K562 (cell line): Measurements from ENCODE around the gene PIP5K1B. TPM values are rescaled to one million over a fixed set of nuclear protein-coding genes. Genes with fewer than 3 reads are reported as not detected.

Experiments used
- ATAC-seq: fragments of 200-7000 bp; cut with Tn5 transposase; 3 replicates; pipeline ENCODE4 v1.9.1; 2020; ENCODE audit warnings: moderate library complexity
- BruUV-seq: library from RNA; stranded (reverse); fragments of 400-500 nt; replicated peaks from 2 replicates; lab custom pipeline; 2021; lab: Mats Ljungman, UMichigan
- CTCF ChIA-PET: fragments of 300-600 bp; formaldehyde crosslinking; extraction: SDS; loops from one replicate; lab custom pipeline; 2021; ENCODE audit warnings: low intra/inter-chr PET ratio; lab: Yijun Ruan, JAX
- POLR2A ChIA-PET: fragments of 300-600, 350-650 bp; sonication (Branson Sonifier 250); formaldehyde crosslinking; extraction: SDS; loops from one replicate; lab custom pipeline; 2021; ENCODE audit warnings: antibody characterized with exemption, inconsistent platforms; lab: Yijun Ruan, JAX
- DNase-seq, 4 experiments: peaks; one replicate each; pipeline versions ENCODE4 v3.0.0 to v3.0.0-alpha.2; 2011 to 2018; ENCODE audit warnings: low spot score in 3 of 4, mixed read lengths in 3 of 4; ENCODE audit errors: extremely low read depth in 1 of 4
- FAIRE-seq: peaks from 2 replicates; lab custom pipeline; 2011; peaks lifted over from hg19 to GRCh38; lab: Jason Lieb, UNC
- H2AFZ ChIP-seq: 2 replicates; pipeline ENCODE4 v1.6.0; 2011; ENCODE audit warnings: low read depth, low read length, control low read depth, inconsistent platforms
- H3K27ac ChIP-seq: fragments of 200-600 bp; 3 replicates; pipeline ENCODE4 v1.8.0; 2011; ENCODE audit warnings: low read depth, mild to moderate bottlenecking, control low read depth, inconsistent platforms, low read length, moderate library complexity, mixed read lengths; ENCODE audit errors: extremely low read depth
- H3K27me3 ChIP-seq, 2 experiments: fragments of 300-600 bp in 1 of 2; 2 replicates in 1 of 2; 3 replicates in 1 of 2; pipeline versions ENCODE4 v1.6.0 to v1.8.0; 2011; ENCODE audit warnings: inconsistent platforms in 2 of 2, low read length in 2 of 2, mild to moderate bottlenecking in 1 of 2, mixed read lengths in 1 of 2, moderate library complexity in 1 of 2; ENCODE audit not compliant: control insufficient read depth in 2 of 2, insufficient read depth in 2 of 2
- H3K36me3 ChIP-seq: fragments of 300-600 bp; 3 replicates; pipeline ENCODE4 v1.8.0; 2011; ENCODE audit warnings: mild to moderate bottlenecking, low read length, inconsistent platforms; ENCODE audit not compliant: control insufficient read depth, insufficient read depth
- H3K4me1 ChIP-seq, 2 experiments: fragments of 200-600 bp in 1 of 2; replicated peaks in 1 of 2; 2 replicates in 1 of 2; 3 replicates in 1 of 2; pipeline versions ENCODE4 v1.5.1 to v1.8.0; 2011; ENCODE audit warnings: inconsistent platforms in 2 of 2, low read length in 2 of 2, mild to moderate bottlenecking in 1 of 2, mixed read lengths in 1 of 2, moderate library complexity in 1 of 2; ENCODE audit not compliant: control insufficient read depth in 2 of 2, insufficient read depth in 2 of 2
- H3K4me2 ChIP-seq: 2 replicates; pipeline ENCODE4 v1.6.1; 2011; ENCODE audit warnings: low read length, control low read depth, inconsistent platforms, mixed read lengths; ENCODE audit not compliant: insufficient read depth
- H3K4me3 ChIP-seq: fragments of 200-600 bp; sonication (generic), shearing (Covaris generic); 2 replicates; pipeline ENCODE4 v1.5.1; 2016; ENCODE audit warnings: control low read depth, inconsistent platforms
- H3K79me2 ChIP-seq: fragments of 200-600 bp; 3 replicates; pipeline ENCODE4 v1.8.0; 2011; ENCODE audit warnings: low read length, inconsistent platforms; ENCODE audit not compliant: control insufficient read depth, insufficient read depth
- H3K9ac ChIP-seq, 2 experiments: 2 replicates each; pipeline versions ENCODE4 v1.6.0 to v1.6.1; 2011; ENCODE audit warnings: low read depth in 2 of 2, low read length in 2 of 2, control low read depth in 1 of 2, inconsistent platforms in 1 of 2, mild to moderate bottlenecking in 1 of 2, mixed read lengths in 1 of 2; ENCODE audit not compliant: insufficient read depth in 1 of 2
- H3K9me1 ChIP-seq: one replicate; pipeline ENCODE4 v1.6.0; 2011; ENCODE audit warnings: inconsistent platforms, mild to moderate bottlenecking, low read length, moderate library complexity; ENCODE audit not compliant: control insufficient read depth, insufficient read depth
- H3K9me3 ChIP-seq: replicated peaks from 2 replicates; pipeline ENCODE4 v1.5.1; 2011; ENCODE audit warnings: low read depth, low read length, inconsistent platforms; ENCODE audit not compliant: control insufficient read depth, insufficient read depth
- H4K20me1 ChIP-seq: replicated peaks from 2 replicates; pipeline ENCODE4 v1.6.1; 2011; ENCODE audit warnings: low read length, inconsistent platforms, mixed read lengths; ENCODE audit not compliant: control insufficient read depth, insufficient read depth
- ATF7 ChIP-seq: fragments of 450-650 bp; IDR thresholded peaks from 2 replicates; pipeline ENCODE4 v1.7.1; 2014; ENCODE audit warnings: mild to moderate bottlenecking, moderate library complexity
- BMI1 ChIP-seq: fragments of 150-350 bp; IDR thresholded peaks from 2 replicates; pipeline ENCODE4 v1.6.1; 2014; ENCODE audit warnings: low read length
- CAMTA2 ChIP-seq: fragments of 250-450 bp; sonication (Bioruptor Pico); conservative IDR thresholded peaks from 2 replicates; pipeline ENCODE4 v1.5.1; 2022
- CBFA2T3 ChIP-seq: fragments of 450-650 bp; IDR thresholded peaks from 2 replicates; pipeline ENCODE4 v1.6.1; 2017
- CXXC5 ChIP-seq: fragments of 250-450 bp; sonication (Bioruptor Pico); IDR thresholded peaks from 2 replicates; pipeline ENCODE4 v1.8.0; 2022; ENCODE audit warnings: inconsistent platforms, mild to moderate bottlenecking, moderate library complexity
- EHMT2 ChIP-seq: fragments of 450-650 bp; IDR thresholded peaks from 2 replicates; pipeline ENCODE4 v1.6.1; 2018; ENCODE audit warnings: antibody characterized with exemption
- EP300 ChIP-seq: IDR thresholded peaks from 2 replicates; pipeline ENCODE4 v1.6.1; 2012; ENCODE audit warnings: low read length, improper control_type of control experiment
- ESRRA ChIP-seq: fragments of 450-650 bp; IDR thresholded peaks from 2 replicates; pipeline ENCODE4 v1.6.1; 2014; ENCODE audit warnings: low read depth, mild to moderate bottlenecking, moderate library complexity, borderline replicate concordance
- HDGF ChIP-seq: fragments of 450-650 bp; IDR thresholded peaks from 2 replicates; pipeline ENCODE4 v1.6.1; 2016
- NFRKB ChIP-seq: fragments of 450-650 bp; IDR thresholded peaks from 2 replicates; pipeline ENCODE4 v1.6.1; 2016; ENCODE audit warnings: low read depth
- SMARCA4 ChIP-seq: fragments of 450-650 bp; IDR thresholded peaks from 2 replicates; pipeline ENCODE4 v1.6.1; 2016
- SOX6 ChIP-seq: fragments of 450-650 bp; IDR thresholded peaks from 2 replicates; pipeline ENCODE4 v1.6.1; 2014; ENCODE audit warnings: mild to moderate bottlenecking
- TCF3 ChIP-seq: sonication (generic); formaldehyde crosslinking; IDR thresholded peaks from 2 replicates; pipeline ENCODE4 v1.4.0; 2020; ENCODE audit warnings: mild to moderate bottlenecking, missing genetic modification reagents
- TEAD4 ChIP-seq, 2 experiments: sonication (generic) in 1 of 2; formaldehyde crosslinking in 1 of 2; IDR thresholded peaks; 2 replicates each; pipeline versions ENCODE4 v1.6.1 to v1.8.0; 2012 to 2022; ENCODE audit warnings: borderline replicate concordance in 1 of 2, inconsistent platforms in 1 of 2, low read length in 1 of 2, mild to moderate bottlenecking in 1 of 2, missing genetic modification reagents in 1 of 2
- ZFP30 ChIP-seq: fragments of 250-450 bp; sonication (Bioruptor Pico); IDR thresholded peaks from 2 replicates; pipeline ENCODE4 v1.8.0; 2022; ENCODE audit warnings: moderate library complexity, mild to moderate bottlenecking, inconsistent platforms, borderline replicate concordance
- ZKSCAN8 ChIP-seq: fragments of 200-800 bp; sonication (Bioruptor generic); IDR thresholded peaks from 2 replicates; pipeline ENCODE4 v1.6.1; 2016; ENCODE audit warnings: missing genetic modification characterization, missing compliant biosample characterization
- ZNF121 ChIP-seq: sonication (generic); formaldehyde crosslinking; conservative IDR thresholded peaks from 2 replicates; pipeline ENCODE4 v1.8.0; 2022; ENCODE audit warnings: missing genetic modification reagents
- ZNF408 ChIP-seq: fragments of 250-450 bp; sonication (Bioruptor Pico); IDR thresholded peaks from 2 replicates; pipeline ENCODE4 v1.4.0; 2020; ENCODE audit warnings: low read depth, mild to moderate bottlenecking, moderate library complexity
- WGBS: fragments of 100-300 bp; shearing (Covaris generic); methylation state at CpG from one replicate; pipeline ENCODE4 v1.1.6; 2016; ENCODE audit warnings: low coverage, mixed read lengths; ENCODE audit not compliant: insufficient coverage; ENCODE audit errors: missing lambda C conversion rate; 5-methylcytosine and 5-hydroxymethylcytosine counted together
- in situ Hi-C: fragments of 300-500 bp; cut with MboI; formaldehyde crosslinking; loops from 4 replicates; pipeline ENCODE4 v1.15.0; 2018; ENCODE audit warnings: inconsistent platforms, mixed read lengths
- intact Hi-C: fragments of 100-400 bp; cut with micrococcal nuclease; formaldehyde crosslinking; loops from 2 replicates; pipeline ENCODE4 v1.14.2; 2022
- polyA plus RNA-seq, 8 experiments: library from polyadenylated mRNA; depleted of rRNA in 4 of 8; stranded (reverse) in 5 of 8; unstranded in 3 of 8; fragments of >200 nt; fragmentation: Nextera tagmentation in 2 of 8; fragmentation: Illumina TruSeq in 1 of 8; extraction: Ambion mirVana in 2 of 8; extraction: Trizol in 1 of 8; gene quantifications; 2 replicates each; pipeline versions ENCODE4 v1.2.1 to v1.2.3, GENCODE V29; 2011 to 2014; ENCODE audit warnings: inconsistent platforms in 1 of 8, missing spikeins in 1 of 8
- total RNA-seq, 7 experiments: library from RNA; depleted of rRNA in 6 of 7; stranded (reverse); fragments of >200 nt in 6 of 7; fragmentation: Illumina TruSeq in 2 of 7; extraction: Trizol in 2 of 7; gene quantifications; 2 replicates each; pipeline versions ENCODE4 v1.2.1 to v1.2.3, GENCODE V29; 2011 to 2021; ENCODE audit warnings: low replicate concordance in 1 of 7

The PIP5K1B gene
- total and polyA plus RNA-seq, 9 of the 15 experiments (the other 6 are each of a cell fraction or from before 2014, with no cell fraction given): 3.1 to 12.9 (median 7.4) TPM

DNA sequence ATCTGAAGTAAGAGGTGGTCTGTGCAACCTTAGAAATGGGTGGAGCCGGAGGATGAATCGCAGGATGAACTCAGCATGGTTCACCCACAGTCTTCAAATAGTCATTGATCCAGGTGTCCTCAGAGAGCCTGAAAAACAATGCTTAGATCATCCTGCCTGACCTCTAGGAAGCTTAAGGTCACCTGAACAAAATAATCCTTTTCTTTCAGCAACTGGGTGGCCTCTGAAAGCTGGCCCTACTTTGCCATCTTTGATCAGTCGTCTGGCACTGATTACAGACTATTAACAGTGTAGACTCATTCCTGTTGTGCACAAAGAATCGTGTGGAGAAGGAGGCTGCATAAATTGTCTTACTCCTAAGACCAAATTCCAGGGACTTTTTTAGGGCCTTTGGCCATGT is 50.7 kb downstream of the PIP5K1B start:
- 21% methylated on average over 4 of the region's 4 CpGs for WGBS
- no peaks in the 10 kb centered on the region for H3K27me3 ChIP-seq
- H3K4me3 ChIP-seq: no peak overlapping the region
- peak; percentile 51 for FAIRE-seq
- POLR2A ChIA-PET: interaction anchor here (1.1 kb wide), 1 partner anchor 12 kb away, joined by 3 read pairs; no protein-coding TSS in a partner anchor
- no peaks in the 10 kb centered on the region for H4K20me1 ChIP-seq
- CTCF ChIA-PET: no interaction called here
- peaks cover 0 to 35% of the 10 kb centered on the region in 2 experiments; a peak in 3 of 5 replicates for H3K4me1 ChIP-seq
- intact Hi-C loops: no loop called here
- no peaks in the 10 kb centered on the region for H3K36me3 ChIP-seq
- no peak overlapping the region for H3K9ac ChIP-seq
- peak in 2 of 4 experiments; percentile 26 to 27 for DNase-seq
- H3K9me1 ChIP-seq: no peaks in the 10 kb centered on the region
- H2AFZ ChIP-seq: peak overlapping the region; percentile 27; the same call in 1 of the 2 replicates
- H3K9me3 ChIP-seq: no peaks in the 10 kb centered on the region
- TF ChIP-seq SOX6 (peak; percentile 9; the same call in 1 of the 2 replicates), ZNF408 (CRISPR knock-in tag) (no peak), ESRRA (0 out of 2 replicates have a peak, but pooled peaks have one; percentile 14)
- H3K27ac ChIP-seq: peak overlapping the region; percentile 22; the same call in 2 of the 3 replicates
- in situ Hi-C loops: no loop called here
- peak overlapping the region; percentile 17; the same call in 1 of the 2 replicates for H3K4me2 ChIP-seq
- BruUV-seq: no TSS peak
- peak; percentile 26; the same call in 2 of the 3 replicates for ATAC-seq
- H3K79me2 ChIP-seq: peaks cover 52% of the 10 kb centered on the region

GRCh38 chr9:68759981-68760673 is 55.1 kb downstream of the PIP5K1B start:
- no peaks in the 10 kb centered on the region for H3K9me1 ChIP-seq
- peaks cover 0 to 19% of the 10 kb centered on the region in 2 experiments; a peak in 3 of 5 replicates for H3K4me1 ChIP-seq
- intact Hi-C loops: no loop called here
- no peaks in the 10 kb centered on the region for H4K20me1 ChIP-seq
- WGBS: 0% methylated on average over 2 of the region's 2 CpGs
- H3K27ac ChIP-seq: peak overlapping the region; percentile 77
- no peaks in the 10 kb centered on the region for H3K9me3 ChIP-seq
- BruUV-seq: no TSS peak
- peaks cover 32% of the 10 kb centered on the region for H3K79me2 ChIP-seq
- no peak overlapping the region for H3K4me3 ChIP-seq
- H3K27me3 ChIP-seq: no peaks in the 10 kb centered on the region
- no peaks in the 10 kb centered on the region for H3K36me3 ChIP-seq
- FAIRE-seq (peak; percentile 81), DNase-seq (peak in 2 of 4 experiments; percentile 39 to 64), ATAC-seq (peak; percentile 89)
- POLR2A ChIA-PET: interaction anchor here (0.9 to 1.9 kb wide), 7 partner anchors 9 to 56 kb away, joined by 3 to 8 read pairs (median 4); a partner anchor contains a TSS
- H2AFZ ChIP-seq: peak overlapping the region; percentile 67
- H3K9ac ChIP-seq: peak overlapping the region in 1 of 2 experiments; percentile 53; a peak in 1 of 4 replicates
- in situ Hi-C loops: no loop called here
- CTCF ChIA-PET: no interaction called here
- H3K4me2 ChIP-seq: peak overlapping the region; percentile 48; the same call in 1 of the 2 replicates
- TF ChIP-seq NFRKB (no peak), HDGF (no peak), EHMT2 (0 out of 2 replicates have a peak, but pooled peaks have one; percentile 24), CXXC5 (CRISPR knock-in tag) (0 out of 2 replicates have a peak, but pooled peaks have one; percentile 8), TCF3 (CRISPR knock-in tag) (peak; percentile 31; the same call in 1 of the 2 replicates), TEAD4 (IDR thresholded peaks at IDR 0.05; ENCODE audit: low read length) (peak; percentile 8; the same call in 1 of the 2 replicates), TEAD4 (CRISPR knock-in tag; IDR thresholded peaks at IDR 0.05; ENCODE audit: borderline replicate concordance) (no peak), BMI1 (no peak), CBFA2T3 (peak; percentile 12; the same call in 1 of the 2 replicates), ZKSCAN8 (no peak), EP300 (peak; percentile 34; the same call in 1 of the 2 replicates), ZNF121 (CRISPR knock-in tag) (no peak), ATF7 (peak; percentile 54; the same call in 1 of the 2 replicates), CAMTA2 (CRISPR knock-in tag) (no peak), ZFP30 (no peak), SMARCA4 (0 out of 2 replicates have a peak, but pooled peaks have one; percentile 13)
